Embryonic facial prominence (tissue), 1 donor: Measurements from ENCODE around the gene CADM1.

Experiments used
- DNase-seq: peaks from one replicate; pipeline ENCODE4 v3.0.0-alpha.2; 2016; ENCODE audit errors: extremely low spot score

CADM1 gene

GRCh38 chr11:115317277-115318185 is 186.7 kb downstream of the CADM1 start:
- DNase-seq: no peak

GRCh38 chr11:115316696-115317095 is 187.5 kb downstream of the CADM1 start:
- DNase-seq: no peak

DNA sequence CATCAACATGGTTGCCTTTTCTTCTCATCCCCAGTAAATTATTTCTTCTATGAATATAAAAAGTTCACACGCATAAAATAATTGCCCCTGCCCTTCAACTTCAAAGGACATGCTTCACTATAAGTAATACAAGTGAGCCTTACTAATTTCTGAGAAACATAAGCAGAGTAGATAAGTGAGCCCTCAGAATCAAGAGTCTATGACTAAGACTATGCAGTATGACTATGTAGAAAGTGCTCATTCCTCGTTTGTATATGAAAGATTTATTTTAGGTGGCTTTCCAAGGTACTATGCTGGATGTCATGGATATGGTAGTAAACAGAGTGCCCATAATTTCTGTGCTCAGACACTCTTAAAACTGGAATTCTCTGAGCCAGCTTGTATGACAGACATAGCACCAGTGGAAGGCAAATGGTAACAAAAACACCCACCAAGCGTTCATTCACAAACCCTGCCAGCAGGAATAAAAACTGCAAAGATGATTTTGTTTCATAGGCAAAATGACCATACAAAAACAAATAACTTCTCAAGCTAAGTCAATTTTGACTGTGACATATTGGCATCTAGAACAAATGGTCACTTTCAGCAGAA is 189.8 kb downstream of the CADM1 start:
- no peak for DNase-seq

GRCh38 chr11:115313224-115313838 is 190.9 kb downstream of the CADM1 start:
- DNase-seq: no peak

DNA sequence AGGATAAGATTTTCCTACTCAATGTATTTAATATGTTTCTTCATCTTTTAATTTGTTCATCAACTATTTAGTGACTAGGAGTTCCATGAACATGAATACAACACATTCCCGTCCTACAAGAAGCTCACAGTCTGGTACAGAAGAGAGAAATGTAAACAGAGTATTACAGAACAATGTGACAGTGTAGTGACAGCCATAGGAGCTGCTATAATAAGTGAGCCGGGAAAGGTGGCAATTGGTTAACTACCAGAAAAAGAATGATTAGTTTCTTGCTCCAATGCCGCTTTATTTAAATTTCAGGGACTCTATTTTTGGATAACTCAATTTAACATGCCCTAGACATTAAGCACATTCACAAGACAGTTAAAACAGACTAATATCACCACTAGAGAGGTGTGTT is 192.3 kb downstream of the CADM1 start:
- DNase-seq: no peak

- DNase-seq: no peak
These were observed 197.5 kb downstream of the CADM1 start for GRCh38 chr11:115306689-115307088.

DNA sequence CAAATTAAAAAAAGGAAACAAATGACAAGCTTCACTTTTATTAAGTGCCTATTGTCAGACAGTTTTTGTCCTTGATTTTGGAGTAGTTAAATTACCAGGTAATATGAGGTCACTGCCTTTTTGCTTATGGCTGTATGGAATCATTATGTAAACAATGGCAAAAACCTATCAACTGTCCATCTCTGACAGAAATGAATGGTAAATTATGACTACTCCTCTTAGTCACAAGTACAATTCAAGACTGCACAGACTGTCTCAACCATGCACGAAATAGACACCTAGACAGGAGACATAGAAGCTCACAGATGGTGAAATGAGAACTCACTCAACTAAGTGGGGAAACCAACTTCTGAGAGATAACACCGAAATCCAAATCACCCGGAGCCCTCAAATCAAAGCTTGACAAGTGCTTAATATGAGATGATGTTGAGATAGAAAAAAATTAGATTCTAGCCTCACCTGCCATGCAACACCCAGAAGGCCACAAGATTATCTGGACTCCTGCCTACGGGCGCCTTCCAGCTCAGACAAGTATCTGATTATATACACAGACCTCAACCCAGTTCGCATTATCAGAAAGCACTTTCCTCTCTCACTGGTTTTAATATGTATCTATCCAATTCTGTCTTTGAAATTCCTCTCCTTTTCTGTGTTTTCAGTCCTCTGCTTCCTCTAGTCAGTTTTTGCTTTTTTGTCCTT is 199.3 kb downstream of the CADM1 start:
- DNase-seq: no peak

DNA sequence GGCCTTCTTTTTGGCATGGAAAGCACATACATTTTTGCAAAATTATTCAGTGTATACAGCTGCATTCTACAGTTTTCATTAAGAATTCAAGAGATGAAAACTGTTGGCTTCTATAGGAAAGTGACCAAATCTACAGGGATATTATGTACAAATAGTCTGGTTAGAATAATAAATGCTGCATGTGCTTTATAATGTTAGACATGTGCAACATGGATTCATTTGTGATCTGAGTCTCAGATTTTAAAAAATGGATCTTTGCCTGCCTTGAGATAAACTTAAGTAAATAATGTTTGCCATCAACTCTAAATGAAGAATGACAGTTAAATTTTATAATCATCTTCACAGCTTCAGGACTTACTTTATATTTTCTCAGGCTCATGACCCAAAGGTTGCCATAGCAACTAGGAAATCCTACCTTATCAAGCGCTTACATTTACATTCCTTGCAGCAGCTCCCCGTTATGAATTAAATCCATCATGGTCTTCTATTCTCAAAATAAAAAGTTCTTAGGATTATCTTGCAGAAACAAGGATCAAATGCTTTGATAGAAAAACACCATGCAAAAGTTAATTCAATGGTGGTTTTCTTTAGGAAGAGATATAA is 200.2 kb downstream of the CADM1 start:
- DNase-seq: no peak

- no peak for DNase-seq
These were observed 201.1 kb downstream of the CADM1 start for GRCh38 chr11:115302946-115303703.

GRCh38 chr11:115300660-115301428 is 203.4 kb downstream of the CADM1 start:
- DNase-seq: no peak

- no peak for DNase-seq
These were observed 205.8 kb downstream of the CADM1 start for GRCh38 chr11:115298300-115299012.

DNA sequence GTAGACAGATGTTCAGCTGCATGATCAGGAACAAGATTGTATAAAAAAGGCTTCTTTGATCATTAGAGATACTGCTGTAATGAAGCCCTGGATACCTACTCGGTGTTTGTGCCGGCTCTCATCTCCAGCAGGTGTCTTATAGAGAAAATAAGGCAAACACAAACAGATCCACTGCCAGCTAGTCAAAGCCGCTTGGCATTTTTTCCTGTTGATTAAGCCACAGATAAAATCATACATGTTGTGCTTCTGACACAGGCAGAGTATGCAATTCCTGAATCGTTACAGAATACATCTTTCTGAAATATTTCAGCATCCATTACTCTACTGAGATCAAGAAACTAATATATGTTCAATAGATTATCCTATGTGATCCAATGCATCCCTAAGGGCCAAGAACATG is 206.9 kb downstream of the CADM1 start:
- no peak for DNase-seq

DNA sequence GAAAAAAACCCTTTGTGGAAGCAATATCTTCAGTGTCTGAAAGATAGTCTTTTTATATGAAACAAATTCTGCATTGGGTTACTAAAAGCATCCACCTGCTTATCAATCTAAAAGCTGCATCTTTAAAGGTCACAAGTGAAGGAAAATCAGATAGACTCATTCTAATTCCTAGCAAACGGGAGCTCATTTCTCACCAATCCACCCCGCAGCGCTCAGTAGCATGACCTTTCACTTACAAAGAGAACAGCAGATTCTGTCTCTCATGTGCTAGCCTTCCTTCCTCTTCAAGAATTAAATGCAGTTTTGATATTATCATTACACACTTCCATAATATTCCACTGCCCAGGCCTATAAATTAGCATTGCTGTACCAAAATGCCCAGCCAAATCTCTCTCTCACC is 212.9 kb downstream of the CADM1 start:
- no peak for DNase-seq

- DNase-seq: no peak
These were observed 213.3 kb downstream of the CADM1 start for GRCh38 chr11:115290893-115291292.

DNA sequence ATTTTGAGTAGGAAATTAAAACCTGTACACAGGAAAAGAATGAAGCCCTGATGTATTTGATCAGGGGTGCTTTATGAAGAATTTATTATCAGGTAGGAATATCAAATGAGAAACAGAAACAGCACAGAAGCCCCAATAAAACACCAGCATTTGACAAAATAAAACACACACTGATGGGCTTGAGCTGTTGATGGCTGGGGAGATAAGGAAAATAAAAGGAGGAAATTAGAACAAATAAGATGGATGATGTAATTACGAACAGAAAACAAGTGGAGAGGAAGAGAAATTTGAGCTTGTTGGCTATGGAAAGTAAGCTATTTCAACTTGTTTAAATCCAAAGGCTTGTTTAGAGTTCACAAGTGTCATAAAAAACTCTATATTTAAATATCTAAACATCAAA is 213.7 kb downstream of the CADM1 start:
- DNase-seq: no peak

- DNase-seq: no peak
These were observed 216.9 kb downstream of the CADM1 start for GRCh38 chr11:115287266-115287665.

GRCh38 chr11:115286614-115287013 is 217.6 kb downstream of the CADM1 start:
- DNase-seq: no peak

DNA sequence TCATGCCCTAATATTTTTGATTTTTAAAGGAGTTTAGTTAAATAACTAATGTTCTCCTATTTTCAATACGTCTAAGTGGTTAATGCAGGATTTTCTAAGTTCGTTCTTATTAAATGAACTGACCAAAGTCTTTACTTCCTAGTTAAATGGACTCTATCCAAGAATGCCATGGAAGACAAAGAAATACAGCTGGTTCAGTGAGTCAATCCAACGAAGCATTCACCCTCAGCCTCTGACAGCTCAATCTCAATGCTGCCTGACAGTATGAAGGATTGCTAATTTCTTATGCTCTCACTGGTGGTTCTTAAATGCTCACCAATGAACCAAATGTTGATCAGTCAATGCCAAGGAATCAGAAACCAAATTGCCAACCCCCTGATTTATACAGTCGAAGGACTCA is 219.4 kb downstream of the CADM1 start:
- no peak for DNase-seq

DNA sequence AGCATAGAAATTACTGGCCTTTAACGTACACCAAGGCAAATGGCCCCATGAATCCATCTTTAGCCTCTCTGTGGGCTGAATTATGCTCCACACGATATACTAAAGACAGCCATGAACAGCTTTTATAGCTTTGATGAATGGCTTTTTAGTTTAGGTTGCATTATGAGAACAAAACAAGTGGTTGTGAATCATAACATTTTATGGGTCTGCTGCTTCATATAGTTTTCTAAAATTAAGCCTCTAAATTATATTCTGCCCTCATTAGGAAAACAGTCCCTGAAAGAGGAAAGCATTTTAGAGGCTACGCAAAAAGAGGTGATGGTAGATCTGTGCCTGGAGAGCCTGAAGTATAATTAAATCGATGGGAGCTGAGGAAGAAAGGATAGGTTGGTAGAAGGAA is 221.3 kb downstream of the CADM1 start:
- no peak for DNase-seq

DNA sequence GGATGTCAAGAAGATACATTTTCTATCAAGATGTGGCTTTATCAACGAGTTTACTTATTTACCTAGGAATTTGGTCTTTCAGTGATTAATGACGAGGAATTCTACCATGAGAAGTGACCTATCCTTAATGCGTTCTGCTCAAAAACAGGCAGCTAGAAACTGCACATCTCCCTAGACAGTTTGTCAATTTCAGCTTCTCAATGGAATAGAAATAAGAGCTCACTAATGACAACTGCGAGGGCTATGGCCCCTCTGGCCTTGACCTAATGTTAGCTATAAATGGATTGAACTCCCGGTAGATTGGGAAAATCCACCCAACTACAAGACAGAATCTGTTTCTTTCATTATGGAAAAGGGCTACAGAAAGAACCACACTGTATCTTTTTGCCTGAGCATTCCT is 223.4 kb downstream of the CADM1 start:
- DNase-seq: no peak
